Activated CD4-positive, alpha-beta T cell treated with anti-CD3 and anti-CD28 coated beads, Interleukin-2, amount 10 ng/mL, durations not matched to agents 24 days and 14 days (primary cell): ENCODE data around the gene EPHA5. TPM values are rescaled to one million over a fixed set of nuclear protein-coding genes. Genes with fewer than 3 reads are reported as not detected.

Experiments
- DNase-seq: peaks from one replicate; pipeline ENCODE4 v3.0.0; 2022
- H3K27ac Mint-ChIP-seq: one replicate; pipeline ENCODE4 v1.8.0; 2022; ENCODE audit warnings: mild to moderate bottlenecking, mixed read lengths
- H3K27me3 Mint-ChIP-seq: one replicate; pipeline ENCODE4 v1.8.0; 2022; ENCODE audit warnings: mixed read lengths
- H3K36me3 Mint-ChIP-seq: one replicate; pipeline ENCODE4 v1.8.0; 2022; ENCODE audit warnings: low read depth, mild to moderate bottlenecking, mixed read lengths
- H3K4me1 Mint-ChIP-seq: one replicate; pipeline ENCODE4 v1.8.0; 2021; ENCODE audit warnings: mixed read lengths
- H3K4me3 Mint-ChIP-seq: one replicate; pipeline ENCODE4 v1.8.0; 2022; ENCODE audit warnings: mild to moderate bottlenecking, moderate library complexity, mixed read lengths
- H3K9me3 Mint-ChIP-seq: one replicate; pipeline ENCODE4 v1.8.0; 2021; ENCODE audit warnings: mixed read lengths
- intact Hi-C: fragments of 100-400 bp; cut with micrococcal nuclease; formaldehyde crosslinking; loops from one replicate; pipeline ENCODE4 v1.15.1; 2023
- total RNA-seq: library from RNA; stranded (reverse); gene quantifications from 2 replicates; pipeline ENCODE4 v1.2.3, GENCODE V29; 2022

The EPHA5 gene
- total RNA-seq, 1 donor from 2014 or later, result not detected

GRCh38 chr4:65407483-65407882 lies 262.8 kb downstream of the EPHA5 start:
- Mint-ChIP-seq H3K4me1 (no peaks in the 10 kb centered on the region), H3K36me3 (no peaks in the 10 kb centered on the region)
- intact Hi-C loops, result no loop called here

GRCh38 chr4:65401083-65401482 lies 269.2 kb downstream of the EPHA5 start:
- H3K4me3 Mint-ChIP-seq, result no peak overlapping the region
- no peaks in the 10 kb centered on the region for H3K4me1 Mint-ChIP-seq
- intact Hi-C loops, result no loop called here
- H3K27ac Mint-ChIP-seq, result no peak overlapping the region
- H3K27me3 Mint-ChIP-seq, result no peaks in the 10 kb centered on the region
- DNase-seq, result no peak
- H3K9me3 Mint-ChIP-seq, result no peaks in the 10 kb centered on the region
- H3K36me3 Mint-ChIP-seq, result no peaks in the 10 kb centered on the region

More at GRCh38 chr4:65407483-65407882, 262.8 kb downstream of the EPHA5 start:
- Mint-ChIP-seq H3K27ac (no peak overlapping the region), H3K9me3 (no peaks in the 10 kb centered on the region), H3K27me3 (no peaks in the 10 kb centered on the region), H3K4me3 (no peak overlapping the region)
- no peak for DNase-seq

- no peaks in the 10 kb centered on the region for H3K9me3 Mint-ChIP-seq
- no peaks in the 10 kb centered on the region for H3K27me3 Mint-ChIP-seq
- no peak overlapping the region for H3K27ac Mint-ChIP-seq
- H3K36me3 Mint-ChIP-seq, result no peaks in the 10 kb centered on the region
- H3K4me1 Mint-ChIP-seq, result no peaks in the 10 kb centered on the region
- no peak overlapping the region for H3K4me3 Mint-ChIP-seq
- DNase-seq, result no peak
- intact Hi-C loops, result no loop called here
Observed at GRCh38 chr4:65399084-65399483, 271.2 kb downstream of the EPHA5 start.

GRCh38 chr4:65393078-65393477 lies 277.2 kb downstream of the EPHA5 start:
- no peaks in the 10 kb centered on the region for H3K4me1 Mint-ChIP-seq
- no peak overlapping the region for H3K4me3 Mint-ChIP-seq
- DNase-seq, result no peak
- intact Hi-C loops, result no loop called here
- H3K36me3 Mint-ChIP-seq, result no peaks in the 10 kb centered on the region
- no peak overlapping the region for H3K27ac Mint-ChIP-seq
- H3K27me3 Mint-ChIP-seq, result no peaks in the 10 kb centered on the region
- H3K9me3 Mint-ChIP-seq, result no peaks in the 10 kb centered on the region

GRCh38 chr4:65392488-65392887 lies 277.8 kb downstream of the EPHA5 start:
- no peaks in the 10 kb centered on the region for H3K4me1 Mint-ChIP-seq
- no peaks in the 10 kb centered on the region for H3K36me3 Mint-ChIP-seq
- no peak overlapping the region for H3K4me3 Mint-ChIP-seq
- intact Hi-C loops, result no loop called here
- H3K27ac Mint-ChIP-seq, result no peak overlapping the region
- DNase-seq, result no peak
- no peaks in the 10 kb centered on the region for H3K27me3 Mint-ChIP-seq
- no peaks in the 10 kb centered on the region for H3K9me3 Mint-ChIP-seq

GRCh38 chr4:65391814-65392213 lies 278.5 kb downstream of the EPHA5 start:
- H3K9me3 Mint-ChIP-seq, result no peaks in the 10 kb centered on the region
- no peak overlapping the region for H3K27ac Mint-ChIP-seq
- no peak overlapping the region for H3K4me3 Mint-ChIP-seq
- intact Hi-C loops, result no loop called here
- DNase-seq, result no peak
- H3K36me3 Mint-ChIP-seq, result no peaks in the 10 kb centered on the region
- no peaks in the 10 kb centered on the region for H3K4me1 Mint-ChIP-seq
- H3K27me3 Mint-ChIP-seq, result no peaks in the 10 kb centered on the region

GRCh38 chr4:65391382-65391781 lies 278.9 kb downstream of the EPHA5 start:
- DNase-seq, result no peak
- Mint-ChIP-seq H3K27me3 (no peaks in the 10 kb centered on the region), H3K4me3 (no peak overlapping the region), H3K36me3 (no peaks in the 10 kb centered on the region), H3K27ac (no peak overlapping the region), H3K4me1 (no peaks in the 10 kb centered on the region), H3K9me3 (no peaks in the 10 kb centered on the region)
- intact Hi-C loops, result no loop called here

- no peaks in the 10 kb centered on the region for H3K9me3 Mint-ChIP-seq
- H3K27ac Mint-ChIP-seq, result no peak overlapping the region
- H3K4me1 Mint-ChIP-seq, result no peaks in the 10 kb centered on the region
- H3K36me3 Mint-ChIP-seq, result no peaks in the 10 kb centered on the region
- no peak for DNase-seq
- H3K4me3 Mint-ChIP-seq, result no peak overlapping the region
- intact Hi-C loops, result no loop called here
- no peaks in the 10 kb centered on the region for H3K27me3 Mint-ChIP-seq
Observed at GRCh38 chr4:65386927-65387326, 283.4 kb downstream of the EPHA5 start.

GRCh38 chr4:65383589-65384305 lies 286.5 kb downstream of the EPHA5 start:
- intact Hi-C loops, result no loop called here
- H3K4me1 Mint-ChIP-seq, result no peaks in the 10 kb centered on the region
- no peak overlapping the region for H3K4me3 Mint-ChIP-seq
- no peak for DNase-seq
- H3K27ac Mint-ChIP-seq, result no peak overlapping the region
- no peaks in the 10 kb centered on the region for H3K36me3 Mint-ChIP-seq
- no peaks in the 10 kb centered on the region for H3K9me3 Mint-ChIP-seq
- H3K27me3 Mint-ChIP-seq, result no peaks in the 10 kb centered on the region

GRCh38 chr4:65381648-65382047 lies 288.6 kb downstream of the EPHA5 start:
- Mint-ChIP-seq H3K9me3 (no peaks in the 10 kb centered on the region), H3K36me3 (no peaks in the 10 kb centered on the region), H3K4me1 (no peaks in the 10 kb centered on the region), H3K27me3 (no peaks in the 10 kb centered on the region), H3K4me3 (no peak overlapping the region), H3K27ac (no peak overlapping the region)
- intact Hi-C loops, result no loop called here
- no peak for DNase-seq

- Mint-ChIP-seq H3K36me3 (no peaks in the 10 kb centered on the region), H3K4me3 (no peak overlapping the region), H3K9me3 (no peaks in the 10 kb centered on the region), H3K4me1 (no peaks in the 10 kb centered on the region), H3K27me3 (no peaks in the 10 kb centered on the region), H3K27ac (no peak overlapping the region)
- intact Hi-C loops, result no loop called here
- no peak for DNase-seq
Observed at GRCh38 chr4:65370709-65371108, 299.6 kb downstream of the EPHA5 start.

- no peak overlapping the region for H3K4me3 Mint-ChIP-seq
- no peaks in the 10 kb centered on the region for H3K27me3 Mint-ChIP-seq
- no peaks in the 10 kb centered on the region for H3K4me1 Mint-ChIP-seq
- H3K36me3 Mint-ChIP-seq, result no peaks in the 10 kb centered on the region
- DNase-seq, result no peak
- no peaks in the 10 kb centered on the region for H3K9me3 Mint-ChIP-seq
- intact Hi-C loops, result no loop called here
- no peak overlapping the region for H3K27ac Mint-ChIP-seq
Observed at GRCh38 chr4:65367306-65367705, 303.0 kb downstream of the EPHA5 start.

- Mint-ChIP-seq H3K9me3 (no peaks in the 10 kb centered on the region), H3K27me3 (no peaks in the 10 kb centered on the region), H3K4me3 (no peak overlapping the region), H3K4me1 (no peaks in the 10 kb centered on the region), H3K36me3 (no peaks in the 10 kb centered on the region), H3K27ac (no peak overlapping the region)
- DNase-seq, result no peak
- intact Hi-C loops, result no loop called here
Observed at GRCh38 chr4:65358914-65359313, 311.4 kb downstream of the EPHA5 start.

GRCh38 chr4:65353098-65353497 lies 317.2 kb downstream of the EPHA5 start:
- no peak overlapping the region for H3K27ac Mint-ChIP-seq

GRCh38 chr4:65344278-65344825 lies 325.9 kb downstream of the EPHA5 start:
- Mint-ChIP-seq H3K4me1 (no peaks in the 10 kb centered on the region), H3K9me3 (peaks cover 4% of the 10 kb centered on the region), H3K36me3 (no peaks in the 10 kb centered on the region), H3K27ac (no peak overlapping the region), H3K4me3 (no peak overlapping the region), H3K27me3 (no peaks in the 10 kb centered on the region)
- intact Hi-C loops, result no loop called here
- DNase-seq, result no peak

More at GRCh38 chr4:65353098-65353497, 317.2 kb downstream of the EPHA5 start:
- DNase-seq, result no peak
- no peaks in the 10 kb centered on the region for H3K9me3 Mint-ChIP-seq
- H3K27me3 Mint-ChIP-seq, result no peaks in the 10 kb centered on the region
- no peaks in the 10 kb centered on the region for H3K36me3 Mint-ChIP-seq
- no peak overlapping the region for H3K4me3 Mint-ChIP-seq
- intact Hi-C loops, result no loop called here
- H3K4me1 Mint-ChIP-seq, result no peaks in the 10 kb centered on the region
